GM23248 (cell line): ENCODE measurements around the gene INCENP.

ENCODE experiments used
- EZH2 ChIP-seq: fragments of 200-600 bp; sonication (generic); IDR thresholded peaks from 2 replicates; pipeline ENCODE4 v1.6.1; 2018; ENCODE audit warnings: antibody characterized with exemption, mild to moderate bottlenecking; ENCODE audit not compliant: insufficient read depth, poor library complexity, severe bottlenecking
- EZH2phosphoT487 ChIP-seq: fragments of 200-600 bp; sonication (generic); IDR thresholded peaks from 2 replicates; pipeline ENCODE4 v1.6.1; 2018; ENCODE audit warnings: antibody characterized with exemption, moderate library complexity, mild to moderate bottlenecking, low read depth; ENCODE audit not compliant: insufficient read depth

GRCh38 chr11:62129590-62130282 is 5.9 kb downstream of the INCENP start:
- no peak for TF ChIP-seq EZH2
- TF ChIP-seq EZH2phosphoT487 = no peak
